CD4-positive, alpha-beta T cell (primary cell): ENCODE results near the gene EMB. TPM values are rescaled to one million over a fixed set of nuclear protein-coding genes. Genes with fewer than 3 reads are reported as not detected.
"Not testable (repeated sequence)": the region's sequence is repeated elsewhere in the genome, so short reads cannot be mapped to it uniquely, and the experiment has no call there.

Experiments used
- ATAC-seq: fragments of 200-7000 bp; cut with Tn5 transposase; one replicate; pipeline ENCODE4 v1.10.0; 2022; ENCODE audit warnings: mild to moderate bottlenecking; ENCODE audit not compliant: poor library complexity
- CTCF ChIA-PET: fragments of 350-600 bp; sonication (Branson Sonifier 250); formaldehyde crosslinking; loops from one replicate; lab custom pipeline; 2021; ENCODE audit warnings: antibody characterized with exemption, inconsistent platforms; lab: Charles Lee
- POLR2A ChIA-PET: fragments of 350-600 bp; sonication (Branson Sonifier 250); formaldehyde crosslinking; loops from one replicate; lab custom pipeline; 2021; ENCODE audit warnings: antibody characterized with exemption, inconsistent platforms; lab: Charles Lee
- DNase-seq, 14 experiments: peaks; one replicate each; pipeline ENCODE4 v3.0.0-alpha.2; 2013 to 2020; ENCODE audit warnings: mixed read lengths in 2 of 14
- H3K27ac ChIP-seq, 2 donors: one replicate each; pipeline versions ENCODE4 v1.5.1 to v1.7.0; 2013; ENCODE audit warnings: low read length in 2 of 2, low read depth in 1 of 2, mild to moderate bottlenecking in 1 of 2
- H3K27me3 ChIP-seq, 2 experiments: 1 replicate in 1 of 2; 2 replicates in 1 of 2; pipeline versions ENCODE4 v1.6.1 to v1.7.0; 2013; ENCODE audit warnings: low read length in 2 of 2, control low read depth in 1 of 2, mild to moderate bottlenecking in 1 of 2, moderate library complexity in 1 of 2; ENCODE audit not compliant: insufficient read depth in 2 of 2, control insufficient read depth in 1 of 2
- H3K36me3 ChIP-seq: one replicate; pipeline ENCODE4 v1.6.1; 2013; ENCODE audit warnings: low read length, control low read depth; ENCODE audit not compliant: insufficient read depth
- H3K4me1 ChIP-seq: one replicate; pipeline ENCODE4 v1.6.1; 2013; ENCODE audit warnings: low read length, control low read depth; ENCODE audit not compliant: insufficient read depth
- H3K4me3 ChIP-seq: one replicate; pipeline ENCODE4 v1.5.1; 2013; ENCODE audit warnings: mild to moderate bottlenecking, low read length, moderate library complexity
- H3K9me3 ChIP-seq, 2 experiments: 1 replicate in 1 of 2; 2 replicates in 1 of 2; pipeline versions ENCODE4 v1.6.1 to v1.7.0; 2013; ENCODE audit warnings: low read length in 2 of 2, mild to moderate bottlenecking in 2 of 2, control low read depth in 1 of 2, moderate library complexity in 1 of 2; ENCODE audit not compliant: control insufficient read depth in 1 of 2, insufficient read depth in 1 of 2
- H3K27ac Mint-ChIP-seq: one replicate; pipeline ENCODE4 v1.8.0; 2020; ENCODE audit warnings: mixed read lengths
- H3K27me3 Mint-ChIP-seq: one replicate; pipeline ENCODE4 v1.8.0; 2021; ENCODE audit warnings: mixed read lengths
- H3K36me3 Mint-ChIP-seq: one replicate; pipeline ENCODE4 v1.8.0; 2021; ENCODE audit warnings: low read depth, mixed read lengths
- H3K4me1 Mint-ChIP-seq: one replicate; pipeline ENCODE4 v1.8.0; 2021; ENCODE audit warnings: low read depth, mixed read lengths
- H3K4me3 Mint-ChIP-seq: one replicate; pipeline ENCODE4 v1.8.0; 2020; ENCODE audit warnings: mild to moderate bottlenecking, mixed read lengths
- H3K9me3 Mint-ChIP-seq: one replicate; pipeline ENCODE4 v1.8.0; 2020; ENCODE audit warnings: mixed read lengths
- CTCF ChIP-seq: fragments of 200-600 bp; IDR thresholded peaks from one replicate; pipeline ENCODE4 v1.8.0; 2022; ENCODE audit warnings: antibody characterized with exemption, mild to moderate bottlenecking
- intact Hi-C, 2 experiments: fragments of 100-400 bp; cut with DNase I in 1 of 2; cut with micrococcal nuclease in 1 of 2; formaldehyde crosslinking; loops; one replicate each; pipeline versions ENCODE4 v1.15.1 to v1.9.0; 2023 to 2025; cut with DNase I, micrococcal nuclease
- total RNA-seq, 174 experiments: library from RNA in 2 of 174; stranded (reverse) in 2 of 174; gene quantifications; one replicate each; pipeline ENCODE4 v1.2.3 and lab custom pipeline; 2021 to 2026

Gene EMB
- total RNA-seq, 2 experiments from 2014 or later, result 131 to 133 TPM

GRCh38 chr5:50445296-50445949 is 4.3 kb upstream of the EMB start:
- H3K27me3 Mint-ChIP-seq, result no peaks in the 10 kb centered on the region
- POLR2A ChIA-PET, result interaction anchor here (0.8 to 1.8 kb wide), 7 partner anchors 30 to 301 kb away, joined by 3 to 16 read pairs (median 3); partner anchors contain the start of gene PARP8
- peaks cover 85% of the 10 kb centered on the region for H3K4me1 Mint-ChIP-seq
- no peaks in the 10 kb centered on the region for H3K9me3 Mint-ChIP-seq
- no peak for TF ChIP-seq CTCF
- Histone ChIP-seq H3K27ac (peak overlapping the region; percentile 31 to 50), H3K36me3 (no peaks in the 10 kb centered on the region), H3K9me3 (peaks cover 0 to 3% of the 10 kb centered on the region in 2 experiments), H3K27me3 (no peaks in the 10 kb centered on the region), H3K4me3 (peak overlapping the region; percentile 40), H3K4me1 (peaks cover 30% of the 10 kb centered on the region)
- DNase-seq (peak in 9 of 14 experiments; percentile 9 to 79 (median 28)), ATAC-seq (peak; percentile 25)
- peak overlapping the region; percentile 83 for H3K27ac Mint-ChIP-seq
- peaks cover 14% of the 10 kb centered on the region for H3K36me3 Mint-ChIP-seq
- intact Hi-C loops, result loop anchor here in 1 of 2 experiments (5.0 kb wide), 2 partner anchors 62 to 217 kb away; no protein-coding TSS in a partner anchor
- CTCF ChIA-PET, result interaction anchor here (0.7 kb wide), 1 partner anchor 15 kb away, joined by 3 read pairs; no protein-coding TSS in a partner anchor
- peak overlapping the region; percentile 82 for H3K4me3 Mint-ChIP-seq

- H3K36me3 Mint-ChIP-seq, result peaks cover 23% of the 10 kb centered on the region
- H3K9me3 ChIP-seq, H3K27me3 ChIP-seq, H3K27me3 Mint-ChIP-seq, DNase-seq, H3K36me3 ChIP-seq, intact Hi-C loops, ATAC-seq, H3K9me3 Mint-ChIP-seq, CTCF ChIA-PET, H3K4me3 ChIP-seq: not testable (repeated sequence)
- POLR2A ChIA-PET, result interaction anchor here (0.9 to 3.7 kb wide), 6 partner anchors 14 to 301 kb away, joined by 3 to 51 read pairs (median 21); partner anchors contain the start of gene PARP8
- peak overlapping the region; percentile 99 for H3K27ac Mint-ChIP-seq
- peaks cover 90% of the 10 kb centered on the region for H3K4me1 Mint-ChIP-seq
- peak overlapping the region; percentile 84 for H3K4me3 Mint-ChIP-seq
- Histone ChIP-seq H3K4me1 (peaks cover 34% of the 10 kb centered on the region), H3K27ac (peak overlapping the region; percentile 10 to 37)
Observed at GRCh38 chr5:50442559-50443539, 1.8 kb upstream of the EMB start.

- no peaks in the 10 kb centered on the region for H3K27me3 Mint-ChIP-seq
- Histone ChIP-seq H3K9me3 (peaks cover 0 to under 1% of the 10 kb centered on the region in 2 experiments), H3K27me3 (no peaks in the 10 kb centered on the region), H3K36me3 (no peaks in the 10 kb centered on the region), H3K4me3 (peak overlapping the region; percentile 67), H3K4me1 (peaks cover 39% of the 10 kb centered on the region), H3K27ac (peak overlapping the region; percentile 89 to 95)
- TF ChIP-seq CTCF, result no peak
- ATAC-seq, result peak; percentile 21
- H3K27ac Mint-ChIP-seq, result peak overlapping the region; percentile 99
- H3K36me3 Mint-ChIP-seq, result peaks cover 24% of the 10 kb centered on the region
- H3K4me3 Mint-ChIP-seq, result peak overlapping the region; percentile 95
- peaks cover 90% of the 10 kb centered on the region for H3K4me1 Mint-ChIP-seq
- DNase-seq, result no peak
- POLR2A ChIA-PET, result interaction anchor here (0.8 to 3.7 kb wide), 17 partner anchors 11 to 317 kb away, joined by 3 to 51 read pairs (median 4); partner anchors contain the start of gene PARP8
- intact Hi-C loops, result loop anchor here (1.0 to 2.0 kb wide), 6 partner anchors 15 to 309 kb away; no protein-coding TSS in a partner anchor
- no peaks in the 10 kb centered on the region for H3K9me3 Mint-ChIP-seq
- CTCF ChIA-PET, result interaction anchor here (0.7 to 2.6 kb wide), 4 partner anchors 21 to 310 kb away, joined by 3 to 10 read pairs (median 9); no protein-coding TSS in a partner anchor
Observed at GRCh38 chr5:50441493-50441955, 436 bp upstream of the EMB start.
